GM12873 (cell line): Measurements from ENCODE around the gene KCNG3.

Experiments used
- TF ChIP-seq, protein P1 (sequence below): IDR thresholded peaks from 2 replicates; pipeline ENCODE4 v1.5.1; 2012; ENCODE audit warnings: low read depth, mild to moderate bottlenecking, moderate library complexity, low read length, control low read depth; ENCODE audit not compliant: insufficient read depth; ENCODE audit errors: missing control alignments

Gene KCNG3

DNA sequence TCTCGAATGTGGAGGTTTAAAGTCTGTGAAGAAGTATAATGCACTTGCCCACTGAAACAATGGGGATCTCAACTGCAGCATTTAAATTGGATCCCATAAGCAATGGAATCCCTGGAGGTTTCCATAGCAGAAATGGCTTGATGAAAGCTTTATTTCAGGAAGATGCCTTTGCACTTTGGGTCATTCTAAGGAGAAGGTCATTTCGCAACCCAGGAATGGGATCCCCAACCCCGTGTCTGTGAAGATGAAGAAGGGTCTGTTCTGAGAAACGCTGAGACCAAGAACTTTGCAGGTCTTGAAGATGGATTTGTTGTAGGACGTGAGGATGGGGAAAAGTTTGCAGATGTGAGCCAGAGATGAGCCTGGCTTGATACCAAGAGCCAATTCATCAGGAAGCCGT, 1.8 kb upstream of the KCNG3 start:
- TF ChIP-seq, protein P1, sequence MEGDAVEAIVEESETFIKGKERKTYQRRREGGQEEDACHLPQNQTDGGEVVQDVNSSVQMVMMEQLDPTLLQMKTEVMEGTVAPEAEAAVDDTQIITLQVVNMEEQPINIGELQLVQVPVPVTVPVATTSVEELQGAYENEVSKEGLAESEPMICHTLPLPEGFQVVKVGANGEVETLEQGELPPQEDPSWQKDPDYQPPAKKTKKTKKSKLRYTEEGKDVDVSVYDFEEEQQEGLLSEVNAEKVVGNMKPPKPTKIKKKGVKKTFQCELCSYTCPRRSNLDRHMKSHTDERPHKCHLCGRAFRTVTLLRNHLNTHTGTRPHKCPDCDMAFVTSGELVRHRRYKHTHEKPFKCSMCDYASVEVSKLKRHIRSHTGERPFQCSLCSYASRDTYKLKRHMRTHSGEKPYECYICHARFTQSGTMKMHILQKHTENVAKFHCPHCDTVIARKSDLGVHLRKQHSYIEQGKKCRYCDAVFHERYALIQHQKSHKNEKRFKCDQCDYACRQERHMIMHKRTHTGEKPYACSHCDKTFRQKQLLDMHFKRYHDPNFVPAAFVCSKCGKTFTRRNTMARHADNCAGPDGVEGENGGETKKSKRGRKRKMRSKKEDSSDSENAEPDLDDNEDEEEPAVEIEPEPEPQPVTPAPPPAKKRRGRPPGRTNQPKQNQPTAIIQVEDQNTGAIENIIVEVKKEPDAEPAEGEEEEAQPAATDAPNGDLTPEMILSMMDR: no peak

GRCh38 chr2:42495234-42495581, 1.4 kb upstream of the KCNG3 start:
- TF ChIP-seq, protein P1: no peak

GRCh38 chr2:42494355-42495233, 812 bp upstream of the KCNG3 start:
- TF ChIP-seq, protein P1: peak; percentile 88

- TF ChIP-seq, protein P1: no peak
Observed at GRCh38 chr2:42492691-42493467, 903 bp downstream of the KCNG3 start.

DNA sequence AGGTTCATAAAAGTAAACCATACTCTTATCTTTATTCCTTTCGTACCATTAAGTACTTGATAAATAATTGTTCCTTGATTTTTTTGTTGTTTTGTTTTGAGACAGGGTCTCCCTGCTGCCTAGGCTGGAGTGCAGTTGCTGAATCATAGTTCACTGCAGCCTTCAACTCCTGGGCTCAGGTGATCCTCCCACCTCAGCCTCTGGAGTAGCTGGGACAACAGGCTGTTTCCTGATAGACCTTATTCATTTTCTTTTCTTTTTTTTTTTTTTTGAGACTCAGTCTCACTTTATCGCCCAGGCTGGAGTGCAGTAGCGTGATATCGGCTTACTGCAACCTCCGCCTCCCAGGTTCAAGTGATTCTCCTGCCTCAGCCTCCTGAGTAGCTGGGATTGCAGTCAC, 5.5 kb downstream of the KCNG3 start:
- TF ChIP-seq, protein P1: no peak

GRCh38 chr2:42486145-42486906, 7.5 kb downstream of the KCNG3 start:
- TF ChIP-seq, protein P1: no peak

- TF ChIP-seq, protein P1: no peak
Observed at GRCh38 chr2:42480402-42480801, 13.4 kb downstream of the KCNG3 start.
